Measurements from ENCODE around the gene MUC4. TPM values are rescaled to one million over a fixed set of nuclear protein-coding genes. Genes with fewer than 3 reads are reported as not detected.

MUC4 gene
- total RNA-seq, 2 donors from 2014 or later = 8.6 to 12.0 TPM

DNA sequence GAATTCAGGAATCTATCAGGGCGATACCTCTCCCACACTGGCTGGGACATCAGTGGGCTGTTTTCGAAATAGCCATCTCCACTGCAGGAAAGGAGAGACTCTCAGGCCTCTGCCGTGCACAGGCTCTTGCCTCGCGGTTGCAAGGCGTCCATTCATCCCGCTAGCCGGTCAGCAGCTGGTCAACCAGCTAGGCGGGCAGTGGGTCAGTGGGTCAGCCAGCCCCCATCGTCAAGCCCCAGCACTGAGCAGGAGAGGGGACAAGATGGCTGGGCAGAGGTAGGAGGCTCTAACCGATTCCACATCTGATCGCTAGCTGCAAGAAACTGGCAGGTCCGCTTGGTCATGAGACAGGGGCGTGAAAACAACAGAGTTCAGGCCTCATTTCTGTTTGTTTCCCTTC is 45.1 kb downstream of the MUC4 start:
- 96% methylated on average over 14 of the region's 14 CpGs for WGBS
- no peak for DNase-seq (ENCODE audit: low spot score)

DNA sequence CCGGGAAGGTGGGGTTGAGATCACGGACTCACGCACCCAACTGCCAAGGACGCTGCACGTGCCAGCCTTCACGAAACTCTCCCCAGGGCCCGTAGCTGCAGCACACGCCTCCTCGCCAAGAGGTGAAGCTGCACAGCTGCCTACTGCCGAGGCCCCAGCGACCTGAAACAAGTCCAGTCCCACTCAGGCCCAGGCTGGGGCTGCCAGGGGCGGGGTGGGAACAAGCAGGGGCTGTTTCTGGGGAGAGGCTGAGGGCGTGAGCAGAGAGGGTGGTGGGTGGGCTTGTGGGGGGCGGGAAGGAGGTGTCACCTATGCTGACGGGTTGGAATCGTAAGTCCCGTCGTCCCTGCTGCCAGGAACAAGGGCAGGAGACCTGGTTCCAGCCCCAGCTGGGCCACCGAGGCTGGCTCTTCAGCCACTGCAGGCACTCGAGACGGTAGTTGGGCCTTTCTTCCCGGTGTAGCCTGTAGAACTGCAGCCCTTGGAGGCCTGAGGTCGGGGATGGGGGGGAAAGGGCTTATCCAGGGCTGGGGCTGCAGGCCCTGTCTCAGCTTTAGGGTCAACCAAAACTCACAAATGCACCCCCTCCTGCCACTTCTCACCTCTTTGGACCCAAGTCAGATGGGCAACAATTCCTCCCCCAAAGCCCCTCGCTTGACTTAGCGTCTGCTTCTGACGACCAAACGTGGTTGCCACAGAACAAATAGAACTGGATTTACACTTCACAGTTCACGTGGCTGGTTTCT is 46.6 kb downstream of the MUC4 start:
- H3K4me3 ChIP-seq = no peak overlapping the region
- intact Hi-C loops (cut with DNase I) = no loop called here
- TF ChIP-seq, protein P1, sequence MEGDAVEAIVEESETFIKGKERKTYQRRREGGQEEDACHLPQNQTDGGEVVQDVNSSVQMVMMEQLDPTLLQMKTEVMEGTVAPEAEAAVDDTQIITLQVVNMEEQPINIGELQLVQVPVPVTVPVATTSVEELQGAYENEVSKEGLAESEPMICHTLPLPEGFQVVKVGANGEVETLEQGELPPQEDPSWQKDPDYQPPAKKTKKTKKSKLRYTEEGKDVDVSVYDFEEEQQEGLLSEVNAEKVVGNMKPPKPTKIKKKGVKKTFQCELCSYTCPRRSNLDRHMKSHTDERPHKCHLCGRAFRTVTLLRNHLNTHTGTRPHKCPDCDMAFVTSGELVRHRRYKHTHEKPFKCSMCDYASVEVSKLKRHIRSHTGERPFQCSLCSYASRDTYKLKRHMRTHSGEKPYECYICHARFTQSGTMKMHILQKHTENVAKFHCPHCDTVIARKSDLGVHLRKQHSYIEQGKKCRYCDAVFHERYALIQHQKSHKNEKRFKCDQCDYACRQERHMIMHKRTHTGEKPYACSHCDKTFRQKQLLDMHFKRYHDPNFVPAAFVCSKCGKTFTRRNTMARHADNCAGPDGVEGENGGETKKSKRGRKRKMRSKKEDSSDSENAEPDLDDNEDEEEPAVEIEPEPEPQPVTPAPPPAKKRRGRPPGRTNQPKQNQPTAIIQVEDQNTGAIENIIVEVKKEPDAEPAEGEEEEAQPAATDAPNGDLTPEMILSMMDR (IDR thresholded peaks at IDR 0.05) = no peak
- TF ChIP-seq POLR2AphosphoS5 (IDR thresholded peaks at IDR 0.05) = no peak
- no peak for TF ChIP-seq POLR2A (IDR thresholded peaks at IDR 0.05)
- no peaks in the 10 kb centered on the region for H3K36me3 ChIP-seq
- no peaks in the 10 kb centered on the region for H3K9me3 ChIP-seq
- no peak overlapping the region for H3K27ac ChIP-seq
- DNase-seq (ENCODE audit: low spot score) = no peak
- 79% methylated on average over 28 of the region's 28 CpGs for WGBS
- H3K27me3 ChIP-seq (replicated peaks; ENCODE audit: insufficient read depth) = peaks cover 3% of the 10 kb centered on the region
- H3K4me1 ChIP-seq (replicated peaks) = no peaks in the 10 kb centered on the region

More for the DNA sequence above, 45.1 kb downstream of the MUC4 start:
- Histone ChIP-seq H3K36me3 (no peaks in the 10 kb centered on the region), H3K4me3 (no peak overlapping the region), H3K4me1 (replicated peaks) (no peaks in the 10 kb centered on the region), H3K9me3 (no peaks in the 10 kb centered on the region), H3K27ac (no peak overlapping the region), H3K27me3 (replicated peaks; ENCODE audit: insufficient read depth) (no peaks in the 10 kb centered on the region)
- intact Hi-C loops (cut with DNase I) = no loop called here
- no peak for TF ChIP-seq POLR2A (IDR thresholded peaks at IDR 0.05)
- TF ChIP-seq, protein P1 (IDR thresholded peaks at IDR 0.05) = no peak
- no peak for TF ChIP-seq POLR2AphosphoS5 (IDR thresholded peaks at IDR 0.05)

DNA sequence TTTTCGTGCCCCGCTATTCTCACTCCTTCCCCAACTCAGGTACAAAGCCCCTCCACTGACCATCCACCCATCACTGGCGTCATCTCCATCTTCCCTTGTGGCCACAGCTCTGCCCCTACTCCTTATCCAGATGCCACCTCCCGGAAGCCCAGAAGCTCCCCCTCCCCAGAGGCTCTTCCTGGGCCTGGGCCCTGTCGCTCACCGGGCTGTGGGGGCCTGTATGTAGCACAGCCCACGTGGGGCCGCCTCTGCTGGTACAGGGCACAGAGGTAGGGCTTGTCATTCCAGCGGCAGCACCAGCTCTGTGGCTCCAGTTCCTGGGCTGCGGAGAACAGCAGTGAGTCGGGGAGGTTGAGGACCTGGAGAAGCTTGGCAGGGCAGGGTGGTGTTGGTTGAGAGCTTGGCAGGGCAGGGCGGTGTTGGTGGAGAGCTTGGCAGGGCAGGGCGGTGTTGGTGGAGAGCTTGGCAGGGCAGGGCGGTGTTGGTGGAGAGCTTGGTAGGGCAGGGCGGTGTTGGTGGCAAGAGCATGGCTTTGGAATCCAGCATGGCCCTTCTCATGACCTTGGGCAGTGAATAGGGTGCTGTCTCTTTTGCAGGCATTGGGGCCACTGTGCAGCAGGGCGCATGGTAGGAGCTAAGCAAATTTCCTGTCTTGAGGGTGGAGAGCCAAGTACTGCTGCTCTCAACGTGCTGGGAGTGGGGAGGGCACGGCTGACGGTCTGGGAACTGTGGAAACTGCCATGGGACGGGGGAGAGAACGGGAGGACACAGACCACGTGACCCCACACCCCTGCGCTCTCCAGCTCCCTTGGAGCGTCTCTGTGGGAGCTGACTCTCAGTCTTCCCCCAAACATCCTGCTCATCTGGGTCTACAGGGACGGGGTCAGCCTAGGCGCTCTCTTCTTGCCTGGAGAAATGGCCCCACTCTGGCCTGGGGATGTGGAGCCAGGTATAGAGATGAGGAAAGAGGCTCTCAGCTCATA is 47.6 kb downstream of the MUC4 start:
- intact Hi-C loops (cut with DNase I) = no loop called here
- Histone ChIP-seq H3K36me3 (no peaks in the 10 kb centered on the region), H3K9me3 (no peaks in the 10 kb centered on the region), H3K27me3 (replicated peaks; ENCODE audit: insufficient read depth) (peaks cover 3% of the 10 kb centered on the region), H3K4me1 (replicated peaks) (no peaks in the 10 kb centered on the region), H3K27ac (no peak overlapping the region), H3K4me3 (no peak overlapping the region)
- TF ChIP-seq POLR2AphosphoS5 (IDR thresholded peaks at IDR 0.05) = no peak
- TF ChIP-seq POLR2A (IDR thresholded peaks at IDR 0.05) = no peak
- TF ChIP-seq, protein P1 (IDR thresholded peaks at IDR 0.05) = no peak
- WGBS = 83% methylated on average over 26 of the region's 26 CpGs
- DNase-seq (ENCODE audit: low spot score) = no peak

- TF ChIP-seq POLR2AphosphoS5 (IDR thresholded peaks at IDR 0.05) (no peak), POLR2A (IDR thresholded peaks at IDR 0.05) (no peak)
- TF ChIP-seq, protein P1 (IDR thresholded peaks at IDR 0.05) = no peak
- no peaks in the 10 kb centered on the region for H3K4me1 ChIP-seq (replicated peaks)
- H3K9me3 ChIP-seq = no peaks in the 10 kb centered on the region
- H3K36me3 ChIP-seq = no peaks in the 10 kb centered on the region
- no peak overlapping the region for H3K27ac ChIP-seq
- intact Hi-C loops (cut with DNase I) = no loop called here
- WGBS = 85% methylated on average over 28 of the region's 28 CpGs
- no peak overlapping the region for H3K4me3 ChIP-seq
- no peak for DNase-seq (ENCODE audit: low spot score)
- peaks cover 3% of the 10 kb centered on the region for H3K27me3 ChIP-seq (replicated peaks; ENCODE audit: insufficient read depth)
Observed at GRCh38 chr3:195763076-195763830, 48.5 kb downstream of the MUC4 start.

Measured in prostate gland (tissue), 2 donors.